Caco-2 (cell line): Measurements from ENCODE around the gene ESPNL. TPM values are rescaled to one million over a fixed set of nuclear protein-coding genes. Genes with fewer than 3 reads are reported as not detected.

Experiments used
- BruUV-seq: library from RNA; stranded (reverse); fragments of 400-500 nt; replicated peaks from 2 replicates; lab custom pipeline; 2021; lab: Mats Ljungman, UMichigan
- CTCF ChIA-PET: fragments of 300-600 bp; sonication (Branson Sonifier 250); formaldehyde crosslinking; loops from one replicate; lab custom pipeline; 2022; ENCODE audit warnings: antibody characterized with exemption; lab: Charles Lee
- POLR2A ChIA-PET: fragments of 300-600 bp; sonication (Branson Sonifier 250); formaldehyde crosslinking; loops from one replicate; lab custom pipeline; 2022; ENCODE audit warnings: antibody characterized with exemption; lab: Charles Lee
- DNase-seq, 2 experiments: peaks; one replicate each; pipeline versions ENCODE4 v3.0.0 to v3.0.0-alpha.2; 2020 to 2022
- H3K27me3 ChIP-seq: replicated peaks from 2 replicates; pipeline ENCODE4 v1.6.0; 2011; ENCODE audit warnings: low read length; ENCODE audit not compliant: control insufficient read depth, insufficient read depth
- H3K36me3 ChIP-seq: 2 replicates; pipeline ENCODE4 v1.5.1; 2011; ENCODE audit warnings: low read length; ENCODE audit not compliant: control insufficient read depth, insufficient read depth
- H3K4me1 ChIP-seq: fragments of 250-450 bp; sonication (Bioruptor Pico); 2 replicates; pipeline ENCODE4 v1.5.1; 2020; ENCODE audit warnings: mild to moderate bottlenecking
- H3K4me3 ChIP-seq: 2 replicates; pipeline ENCODE4 v1.5.1; 2011; ENCODE audit warnings: low read depth, mild to moderate bottlenecking, control low read depth, low read length
- H3K9me3 ChIP-seq: fragments of 250-450 bp; sonication (Bioruptor Pico); 2 replicates; pipeline ENCODE4 v1.5.1; 2020; ENCODE audit warnings: mild to moderate bottlenecking, moderate library complexity
- H3K27ac Mint-ChIP-seq: one replicate; pipeline ENCODE4 v1.8.0; 2022; ENCODE audit warnings: mixed read lengths; ENCODE audit not compliant: unreplicated experiment
- H3K27me3 Mint-ChIP-seq: one replicate; pipeline ENCODE4 v1.8.0; 2022; ENCODE audit warnings: mixed read lengths; ENCODE audit not compliant: insufficient read depth, unreplicated experiment
- H3K36me3 Mint-ChIP-seq: one replicate; pipeline ENCODE4 v1.8.0; 2022; ENCODE audit warnings: mild to moderate bottlenecking, mixed read lengths; ENCODE audit not compliant: insufficient read depth, unreplicated experiment
- H3K4me1 Mint-ChIP-seq: one replicate; pipeline ENCODE4 v1.8.0; 2022; ENCODE audit warnings: low read depth, mixed read lengths; ENCODE audit not compliant: unreplicated experiment
- H3K4me3 Mint-ChIP-seq: one replicate; pipeline ENCODE4 v1.8.0; 2022; ENCODE audit warnings: mild to moderate bottlenecking, moderate library complexity, mixed read lengths; ENCODE audit not compliant: unreplicated experiment
- H3K9me3 Mint-ChIP-seq: one replicate; pipeline ENCODE4 v1.8.0; 2022; ENCODE audit warnings: mixed read lengths; ENCODE audit not compliant: unreplicated experiment
- intact Hi-C: fragments of 100-400 bp; cut with micrococcal nuclease; formaldehyde crosslinking; loops from one replicate; pipeline ENCODE4 v1.10.0; 2022; ENCODE audit not compliant: unreplicated experiment
- total RNA-seq: library from RNA; stranded (reverse); gene quantifications from 2 replicates; pipeline ENCODE4 v1.2.3, GENCODE V29; 2022
- TF ChIP-seq, protein P1 (sequence below), 2 experiments: fragments of 200-600 bp in 1 of 2; IDR thresholded peaks; 1 replicate in 1 of 2; 2 replicates in 1 of 2; pipeline versions ENCODE4 v1.5.1 to v1.8.0; 2011 to 2022; ENCODE audit warnings: antibody characterized with exemption in 1 of 2, control low read depth in 1 of 2, inconsistent platforms in 1 of 2, low read depth in 1 of 2, low read length in 1 of 2, mild to moderate bottlenecking in 1 of 2, moderate library complexity in 1 of 2; ENCODE audit not compliant: insufficient read depth in 1 of 2, severe bottlenecking in 1 of 2, unreplicated experiment in 1 of 2

Gene ESPNL
- total RNA-seq, 1 experiment from 2014 or later, result not detected

DNA sequence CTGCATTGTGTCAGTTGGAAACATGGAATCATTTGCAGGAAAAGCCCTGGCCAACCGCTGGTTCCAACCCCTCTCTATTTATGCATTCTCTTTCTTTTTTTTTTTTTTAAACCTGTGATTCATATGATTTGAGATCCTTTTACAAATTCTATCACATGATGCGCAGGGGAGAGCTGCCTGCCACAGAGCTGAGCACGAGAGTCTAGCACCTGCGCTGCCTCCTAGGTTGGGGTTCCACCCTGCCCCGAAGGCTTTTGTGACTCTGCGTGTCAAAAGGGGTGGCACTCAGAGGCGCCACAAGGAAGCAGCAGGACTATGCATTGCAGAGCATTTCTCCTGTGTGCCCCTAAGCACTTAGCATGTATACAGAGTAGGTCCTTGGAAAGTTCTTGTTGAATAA lies 17.3 kb upstream of the ESPNL start:
- intact Hi-C loops, result no loop called here
- H3K4me1 Mint-ChIP-seq, result no peaks in the 10 kb centered on the region
- POLR2A ChIA-PET, result no interaction called here
- Histone ChIP-seq H3K36me3 (peaks cover 2% of the 10 kb centered on the region), H3K4me1 (no peaks in the 10 kb centered on the region), H3K4me3 (no peak overlapping the region), H3K9me3 (no peaks in the 10 kb centered on the region), H3K27me3 (no peaks in the 10 kb centered on the region)
- no peak overlapping the region for H3K4me3 Mint-ChIP-seq
- H3K27ac Mint-ChIP-seq, result no peak overlapping the region
- no peaks in the 10 kb centered on the region for H3K27me3 Mint-ChIP-seq
- TF ChIP-seq, protein P1, sequence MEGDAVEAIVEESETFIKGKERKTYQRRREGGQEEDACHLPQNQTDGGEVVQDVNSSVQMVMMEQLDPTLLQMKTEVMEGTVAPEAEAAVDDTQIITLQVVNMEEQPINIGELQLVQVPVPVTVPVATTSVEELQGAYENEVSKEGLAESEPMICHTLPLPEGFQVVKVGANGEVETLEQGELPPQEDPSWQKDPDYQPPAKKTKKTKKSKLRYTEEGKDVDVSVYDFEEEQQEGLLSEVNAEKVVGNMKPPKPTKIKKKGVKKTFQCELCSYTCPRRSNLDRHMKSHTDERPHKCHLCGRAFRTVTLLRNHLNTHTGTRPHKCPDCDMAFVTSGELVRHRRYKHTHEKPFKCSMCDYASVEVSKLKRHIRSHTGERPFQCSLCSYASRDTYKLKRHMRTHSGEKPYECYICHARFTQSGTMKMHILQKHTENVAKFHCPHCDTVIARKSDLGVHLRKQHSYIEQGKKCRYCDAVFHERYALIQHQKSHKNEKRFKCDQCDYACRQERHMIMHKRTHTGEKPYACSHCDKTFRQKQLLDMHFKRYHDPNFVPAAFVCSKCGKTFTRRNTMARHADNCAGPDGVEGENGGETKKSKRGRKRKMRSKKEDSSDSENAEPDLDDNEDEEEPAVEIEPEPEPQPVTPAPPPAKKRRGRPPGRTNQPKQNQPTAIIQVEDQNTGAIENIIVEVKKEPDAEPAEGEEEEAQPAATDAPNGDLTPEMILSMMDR (IDR thresholded peaks at IDR 0.05; ENCODE audit: insufficient read depth in 1 of 2, low read depth in 1 of 2, low read length in 1 of 2, severe bottlenecking in 1 of 2, unreplicated experiment in 1 of 2), result no peak
- peaks cover 22% of the 10 kb centered on the region for H3K36me3 Mint-ChIP-seq
- no peak for DNase-seq
- H3K9me3 Mint-ChIP-seq, result peaks cover 13% of the 10 kb centered on the region
- no TSS peak for BruUV-seq
- CTCF ChIA-PET, result no interaction called here

DNA sequence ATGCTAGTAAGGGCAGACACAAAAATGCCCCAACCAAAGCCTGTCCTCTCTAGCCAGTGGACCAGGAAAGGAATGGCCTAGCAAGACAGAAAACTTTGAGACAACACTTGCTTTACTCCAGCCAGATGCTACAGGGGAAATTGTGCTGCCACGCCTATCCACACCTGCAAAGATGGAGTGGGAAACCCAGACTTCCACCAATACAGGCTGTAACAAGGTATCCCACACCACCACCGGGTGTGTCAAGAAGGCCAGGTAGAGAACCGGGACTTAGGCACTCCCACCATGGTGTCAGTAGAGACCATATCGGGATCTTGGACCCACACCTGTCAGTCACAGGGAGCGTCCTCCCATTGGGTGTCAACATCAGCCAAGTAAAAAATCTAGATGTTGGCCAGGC lies 16.2 kb upstream of the ESPNL start:
- H3K4me1 ChIP-seq, result no peaks in the 10 kb centered on the region
- H3K4me3 ChIP-seq, result no peak overlapping the region
- peaks cover 2% of the 10 kb centered on the region for H3K36me3 ChIP-seq
- TF ChIP-seq, protein P1 (IDR thresholded peaks at IDR 0.05; ENCODE audit: insufficient read depth in 1 of 2, low read depth in 1 of 2, low read length in 1 of 2, severe bottlenecking in 1 of 2, unreplicated experiment in 1 of 2), result no peak
- no peak overlapping the region for H3K4me3 Mint-ChIP-seq
- H3K9me3 Mint-ChIP-seq, result peaks cover 13% of the 10 kb centered on the region
- ChIA-PET POLR2A (no interaction called here), CTCF (no interaction called here)
- no peaks in the 10 kb centered on the region for H3K27me3 Mint-ChIP-seq
- H3K4me1 Mint-ChIP-seq, result no peaks in the 10 kb centered on the region
- H3K9me3 ChIP-seq, result no peaks in the 10 kb centered on the region
- BruUV-seq, result no TSS peak
- peaks cover 22% of the 10 kb centered on the region for H3K36me3 Mint-ChIP-seq
- intact Hi-C loops, result no loop called here
- no peaks in the 10 kb centered on the region for H3K27me3 ChIP-seq
- no peak overlapping the region for H3K27ac Mint-ChIP-seq
- DNase-seq, result no peak

- H3K9me3 Mint-ChIP-seq, result peaks cover 8% of the 10 kb centered on the region
- TF ChIP-seq, protein P1 (IDR thresholded peaks at IDR 0.05; ENCODE audit: insufficient read depth in 1 of 2, low read depth in 1 of 2, low read length in 1 of 2, severe bottlenecking in 1 of 2, unreplicated experiment in 1 of 2), result no peak
- intact Hi-C loops, result no loop called here
- Histone ChIP-seq H3K9me3 (no peaks in the 10 kb centered on the region), H3K36me3 (peaks cover 2% of the 10 kb centered on the region), H3K4me1 (no peaks in the 10 kb centered on the region), H3K27me3 (no peaks in the 10 kb centered on the region), H3K4me3 (no peak overlapping the region)
- H3K27me3 Mint-ChIP-seq, result no peaks in the 10 kb centered on the region
- H3K27ac Mint-ChIP-seq, result no peak overlapping the region
- H3K4me3 Mint-ChIP-seq, result no peak overlapping the region
- peaks cover 14% of the 10 kb centered on the region for H3K36me3 Mint-ChIP-seq
- BruUV-seq, result no TSS peak
- POLR2A ChIA-PET, result no interaction called here
- H3K4me1 Mint-ChIP-seq, result no peaks in the 10 kb centered on the region
- CTCF ChIA-PET, result no interaction called here
- DNase-seq, result no peak
Measured at GRCh38 chr2:238084761-238085160, 15.4 kb upstream of the ESPNL start.
